Hematopoietic multipotent progenitor cell treated with erythropoietin and hydrocortisone succinate and interleukin-3 and kit ligand, for 4 days (in vitro differentiated cells): ENCODE measurements around the gene PIP5K1A.
"Not testable (repeated sequence)": the region's sequence is repeated elsewhere in the genome, so short reads cannot be mapped to it uniquely, and the experiment has no call there.

Experiments
- DNase-seq: peaks from one replicate; pipeline ENCODE4 v3.0.0-alpha.2; 2015

PIP5K1A gene

DNA sequence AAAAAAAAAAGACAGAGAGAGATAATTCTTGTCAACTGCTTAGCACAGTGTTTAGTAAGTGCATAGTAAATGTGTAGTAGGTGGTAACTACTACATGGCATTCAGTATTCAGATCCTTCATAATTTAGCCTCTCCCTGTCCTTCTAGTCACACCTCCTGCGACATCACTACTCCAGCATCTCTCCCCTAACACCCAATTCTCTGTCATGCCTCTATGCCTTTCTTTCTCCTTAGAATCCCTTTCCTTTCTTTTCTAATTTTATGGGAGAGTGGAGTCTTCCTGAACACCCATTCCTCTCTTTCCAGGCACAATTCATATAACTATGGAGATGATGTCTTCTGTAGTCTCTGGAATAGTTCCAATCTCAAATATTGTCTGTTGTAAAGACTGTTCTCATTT, 4.5 kb upstream of the PIP5K1A start:
- DNase-seq = no peak

DNA sequence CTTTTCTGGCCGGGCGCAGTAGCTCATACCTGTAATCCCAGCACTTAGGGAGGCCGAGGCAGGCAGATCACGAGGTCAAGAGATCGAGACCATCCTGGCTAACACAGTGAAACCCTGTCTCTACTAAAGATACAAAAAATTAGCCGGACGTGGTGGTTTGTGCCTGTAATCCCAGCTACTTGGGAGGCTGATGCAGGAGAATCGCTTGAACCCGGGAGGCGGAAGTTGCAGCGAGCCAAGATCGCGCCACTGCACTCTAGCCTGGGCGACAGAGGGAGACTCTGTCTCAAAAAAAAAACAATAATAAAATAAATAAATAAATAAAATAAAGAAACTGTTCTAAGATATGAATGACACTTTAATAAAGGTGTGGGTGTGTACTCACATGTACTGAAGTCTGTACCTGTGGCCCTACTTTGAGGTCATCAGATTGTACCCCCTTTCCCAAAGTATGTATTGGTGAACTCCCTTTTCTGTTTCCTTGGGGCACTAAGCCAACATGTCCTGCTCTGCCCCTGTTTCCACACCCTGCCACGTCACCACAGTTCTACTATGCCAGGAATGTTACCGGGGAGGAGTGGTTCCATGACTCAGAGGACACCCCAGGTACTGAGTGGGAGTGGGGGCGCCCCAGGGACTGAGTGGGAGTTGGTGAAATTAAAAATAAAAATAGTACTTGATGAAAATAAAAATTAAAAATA, 3.3 kb upstream of the PIP5K1A start:
- DNase-seq = peak; percentile 15

DNA sequence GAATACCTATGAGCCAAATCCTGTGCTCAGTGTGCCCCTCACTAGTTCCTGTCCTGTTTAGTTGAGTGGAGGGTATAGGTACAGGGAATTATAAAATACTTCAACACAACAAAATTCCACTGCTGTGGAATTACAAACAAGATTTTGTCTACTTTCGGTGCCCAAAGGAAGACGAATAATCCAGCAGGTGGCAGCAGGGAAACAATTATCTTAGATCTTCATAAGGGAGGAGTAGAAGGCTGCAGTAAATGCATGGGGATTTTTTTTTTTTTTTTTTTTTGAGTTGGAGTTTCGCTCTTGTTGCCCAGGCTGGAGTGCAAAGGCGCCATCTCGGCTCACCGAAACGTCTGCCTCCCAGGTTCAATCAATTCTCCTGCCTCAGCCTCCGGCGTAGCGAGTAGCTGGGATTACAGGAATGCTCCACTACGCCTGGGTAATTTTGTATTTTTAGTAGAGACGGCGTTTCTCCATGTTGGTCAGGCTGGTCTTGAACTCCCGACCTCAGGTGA, 2.0 kb upstream of the PIP5K1A start:
- DNase-seq = peak; percentile 92

DNA sequence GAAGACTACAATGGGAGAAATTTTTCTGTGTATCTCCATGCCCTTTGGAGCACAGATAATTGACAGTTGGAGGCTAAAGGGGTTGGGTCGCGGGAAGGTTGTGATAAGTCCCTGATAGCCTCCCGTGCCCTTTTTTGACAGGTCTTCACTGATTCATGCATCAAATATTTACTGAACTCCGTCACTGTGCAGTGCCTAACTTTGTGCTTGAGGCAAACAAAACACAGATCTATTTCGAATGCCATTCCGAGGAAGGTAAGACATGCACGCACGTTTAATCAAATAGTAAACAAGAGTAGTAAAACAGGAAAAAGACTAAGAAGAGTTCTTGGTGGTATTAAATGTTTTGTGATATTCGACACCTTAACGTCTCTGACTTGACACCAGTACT, 494 bp upstream of the PIP5K1A start:
- DNase-seq = peak; percentile 41

DNA sequence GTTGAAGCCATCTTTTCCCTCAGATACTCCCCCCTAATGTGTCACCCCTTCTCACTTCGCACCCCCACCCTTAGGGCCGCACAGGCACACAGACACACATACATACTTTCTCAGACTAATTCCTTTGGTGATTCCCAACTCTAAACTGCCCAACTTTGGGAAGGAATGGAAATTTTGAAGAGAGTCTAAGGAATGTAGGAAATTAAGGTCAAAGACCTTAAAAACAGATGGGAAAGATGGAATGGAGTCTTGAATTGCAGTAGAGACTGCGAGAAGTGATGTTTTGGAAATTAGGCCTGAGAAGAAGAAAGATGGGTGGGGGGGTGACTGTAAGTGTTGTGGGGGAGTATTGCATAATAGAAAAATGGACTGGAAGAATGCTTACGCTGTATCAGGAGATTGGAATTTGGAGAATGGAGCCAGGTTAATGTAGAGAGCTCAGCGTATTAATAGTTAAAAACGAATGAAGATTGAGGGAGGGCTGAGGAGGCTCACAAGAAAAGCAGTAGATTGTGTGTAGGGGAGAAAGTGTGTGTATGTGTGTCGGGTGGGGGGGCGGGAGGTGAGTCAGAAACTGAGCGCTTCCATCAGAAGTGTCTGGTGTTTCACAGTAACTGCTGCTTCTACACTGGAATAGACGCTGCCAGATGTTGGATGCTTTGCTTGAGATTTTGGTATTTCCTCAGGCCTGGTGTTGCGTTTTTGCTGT, 1.7 kb downstream of the PIP5K1A start:
- DNase-seq = peak; percentile 22

DNA sequence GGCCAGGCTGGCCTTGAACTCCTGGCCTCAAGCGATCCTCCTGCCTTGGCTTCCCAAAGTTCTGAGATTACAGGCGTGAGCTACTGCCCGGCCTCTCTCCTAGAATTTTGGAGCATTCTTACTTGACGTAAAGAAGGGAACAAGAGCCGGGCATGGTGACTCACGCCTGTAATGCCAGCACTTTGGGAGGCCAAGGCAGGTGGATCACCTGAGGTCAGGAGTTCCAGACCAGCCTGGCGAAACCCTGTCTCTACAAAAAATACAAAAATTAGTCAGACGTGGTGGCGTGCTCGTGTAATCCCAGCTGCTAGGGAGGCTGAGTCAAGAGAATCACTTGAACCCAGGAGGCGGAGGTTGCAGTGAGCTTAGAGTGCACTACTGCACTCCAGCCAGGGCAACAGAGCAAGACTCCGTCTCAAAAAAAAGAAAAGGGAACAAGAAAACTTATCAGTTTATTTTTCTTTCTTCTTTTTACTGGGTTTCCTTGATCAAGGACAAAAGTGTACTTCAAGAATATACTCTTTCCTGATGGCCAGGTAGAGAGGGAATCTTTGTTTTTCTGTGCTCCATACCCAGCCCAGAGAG, 7.1 kb downstream of the PIP5K1A start:
- not testable (repeated sequence) for DNase-seq

DNA sequence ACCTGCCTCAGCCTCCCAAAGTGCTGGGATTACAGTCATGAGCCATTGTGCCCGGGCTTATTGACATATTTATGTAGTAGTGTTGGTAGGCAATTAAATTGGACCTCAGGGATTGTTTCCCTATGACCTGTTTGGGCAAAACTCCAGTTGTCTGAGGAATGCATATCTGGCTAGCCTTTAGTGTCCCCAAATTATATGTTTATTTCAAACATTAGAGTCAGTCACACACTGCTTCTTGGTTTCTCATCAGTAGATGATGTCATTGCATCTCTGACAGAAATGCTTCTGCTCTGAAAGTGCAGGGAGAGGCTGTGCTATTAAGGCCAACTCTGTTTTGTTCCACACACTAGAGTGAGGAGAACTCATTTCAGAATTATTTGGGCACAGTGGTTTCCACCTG, 12.5 kb downstream of the PIP5K1A start:
- no peak for DNase-seq

DNA sequence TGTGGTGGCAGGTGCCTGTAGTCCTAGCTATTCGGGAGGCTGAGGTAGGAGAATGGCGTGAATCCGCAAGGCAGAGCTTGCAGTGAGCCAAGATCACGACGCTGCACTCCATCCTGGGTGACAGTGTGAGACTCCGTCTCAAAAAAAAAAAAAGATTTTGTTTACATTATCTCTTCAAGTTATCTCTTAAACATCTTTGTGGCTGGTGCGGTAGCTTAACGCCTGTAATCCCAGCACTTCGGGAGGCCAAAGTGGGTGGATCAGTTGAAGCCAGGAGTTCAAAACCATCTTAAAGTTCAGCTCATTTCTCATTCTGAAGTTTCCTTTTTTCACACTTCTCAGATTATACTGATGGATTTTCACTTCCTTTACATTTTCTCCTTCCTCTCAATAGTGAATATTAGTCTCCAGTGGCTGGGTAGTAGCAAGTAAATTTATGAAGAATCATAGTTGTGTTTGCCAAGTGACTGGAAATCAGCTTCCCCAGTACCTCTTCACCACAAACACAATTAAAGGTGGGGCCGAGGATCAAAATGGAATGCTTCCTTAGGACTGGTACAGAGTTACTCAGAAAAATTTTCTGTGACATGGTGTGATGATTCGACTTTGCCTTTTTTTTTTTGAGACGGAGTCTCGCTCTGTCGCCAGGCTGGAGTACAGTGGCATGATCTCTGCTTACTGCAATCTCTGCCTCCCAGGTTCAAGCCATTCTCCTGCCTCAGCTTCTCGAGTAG, 13.8 kb downstream of the PIP5K1A start:
- peak; percentile 20 for DNase-seq

DNA sequence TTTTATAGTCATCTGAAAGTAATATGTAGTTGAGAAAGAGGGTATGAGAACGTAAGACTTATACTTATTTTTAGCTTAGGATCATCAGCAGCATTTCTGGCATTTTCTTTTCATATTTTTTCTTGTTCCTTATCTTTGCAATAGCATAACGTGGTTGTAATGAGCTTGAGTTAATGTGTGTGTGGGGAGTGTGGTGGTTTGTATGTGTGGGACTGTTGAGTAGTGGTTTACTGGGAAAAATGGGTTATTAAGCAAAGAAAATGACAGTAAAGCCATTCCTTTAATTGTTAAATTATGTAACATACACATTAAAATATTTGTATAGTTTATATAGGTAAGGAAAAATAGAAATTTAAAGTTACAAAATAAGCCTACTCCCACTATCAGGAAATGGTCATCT, 15.2 kb downstream of the PIP5K1A start:
- peak; percentile 35 for DNase-seq

DNA sequence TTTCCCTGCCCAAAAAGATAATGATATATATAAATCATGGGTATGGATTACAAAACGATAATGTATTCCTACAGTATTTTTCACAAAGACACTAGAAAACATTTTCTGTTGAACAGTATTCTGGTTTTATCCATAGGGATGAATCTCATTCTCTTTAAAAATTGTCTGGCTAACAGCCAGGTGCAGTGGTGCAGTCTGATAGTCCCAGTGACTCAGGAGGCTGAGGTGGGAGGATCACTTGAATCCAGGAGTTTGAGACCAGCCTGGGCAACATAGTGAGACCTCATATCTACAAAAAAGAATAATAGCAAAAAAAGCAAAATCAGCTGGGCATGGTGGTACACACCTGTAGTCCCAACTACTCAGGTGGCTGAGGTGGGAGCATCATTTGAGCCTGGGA, 23.3 kb downstream of the PIP5K1A start:
- no peak for DNase-seq

DNA sequence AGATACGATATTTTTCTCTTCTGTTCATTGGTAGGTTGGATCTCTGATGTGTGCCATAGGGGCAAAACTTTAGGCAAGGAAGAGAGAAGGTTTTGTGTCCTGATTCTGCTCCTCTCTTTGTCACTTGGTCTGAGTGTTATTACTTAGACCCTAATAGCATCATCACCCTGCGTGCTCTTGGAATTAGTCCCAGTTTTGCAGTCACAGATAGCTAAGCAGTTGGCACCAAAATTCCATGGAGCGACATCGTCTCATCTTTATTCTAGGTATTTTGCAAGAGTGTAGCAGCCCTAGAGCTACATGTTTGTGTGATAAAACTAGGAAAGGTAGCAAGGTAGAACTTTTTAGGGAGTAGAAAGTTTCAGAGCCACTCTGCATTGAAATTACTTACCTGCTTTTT, 23.8 kb downstream of the PIP5K1A start:
- DNase-seq = no peak

DNA sequence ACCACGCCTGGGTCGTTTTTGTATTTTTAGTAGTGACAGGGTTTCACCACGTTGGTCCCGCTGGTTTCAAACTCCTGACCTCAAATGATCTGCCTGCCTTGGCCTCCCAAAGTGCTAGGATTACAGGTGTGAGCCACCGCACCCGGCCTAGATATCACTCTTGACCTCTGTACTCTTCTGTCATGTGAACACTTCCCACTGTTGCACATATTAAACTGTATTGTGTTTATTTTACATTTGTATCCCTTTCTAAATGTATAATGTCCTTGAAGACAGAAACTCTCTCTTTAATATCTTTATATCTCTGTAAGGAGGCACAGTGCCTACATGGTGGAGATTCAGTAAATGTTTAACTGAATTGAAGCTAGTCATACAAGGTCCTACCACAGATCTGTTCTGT, 36.9 kb downstream of the PIP5K1A start:
- no peak for DNase-seq

DNA sequence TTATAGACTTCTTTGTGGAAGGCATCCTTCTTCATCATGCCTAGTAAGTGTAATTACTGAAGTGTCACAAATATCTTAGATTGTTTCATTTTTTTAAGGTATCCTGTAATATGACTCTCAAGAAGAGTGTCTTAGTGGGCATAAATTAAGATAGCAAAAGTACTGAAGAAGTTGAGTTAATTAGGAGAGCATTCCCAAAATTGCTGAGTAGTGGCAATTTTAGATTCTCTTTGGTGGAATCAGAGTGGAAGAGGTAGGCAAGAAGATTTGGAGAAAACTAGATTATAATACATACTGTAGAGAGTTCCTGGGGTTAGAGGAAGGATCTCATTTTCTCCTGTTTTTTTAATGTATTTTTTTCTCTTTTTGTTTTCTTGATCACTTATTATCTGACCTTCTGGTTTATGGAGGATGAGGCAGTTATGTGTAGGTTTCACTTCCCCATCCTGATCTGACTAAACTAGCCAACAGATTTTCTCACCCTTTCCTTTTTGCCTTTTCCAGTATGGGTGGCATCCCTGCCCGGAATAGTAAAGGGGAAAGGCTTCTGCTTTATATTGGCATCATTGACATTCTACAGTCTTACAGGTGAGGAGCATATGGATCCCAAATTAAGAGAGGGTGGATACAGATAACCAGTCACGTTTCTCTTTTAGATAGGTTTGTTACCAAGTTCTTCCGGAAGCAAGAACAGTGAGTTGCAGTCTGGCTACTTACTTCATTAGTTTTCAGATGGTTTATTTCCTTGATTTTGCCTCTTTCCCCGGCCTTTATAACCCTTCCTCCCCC, 39.5 kb downstream of the PIP5K1A start:
- no peak for DNase-seq

DNA sequence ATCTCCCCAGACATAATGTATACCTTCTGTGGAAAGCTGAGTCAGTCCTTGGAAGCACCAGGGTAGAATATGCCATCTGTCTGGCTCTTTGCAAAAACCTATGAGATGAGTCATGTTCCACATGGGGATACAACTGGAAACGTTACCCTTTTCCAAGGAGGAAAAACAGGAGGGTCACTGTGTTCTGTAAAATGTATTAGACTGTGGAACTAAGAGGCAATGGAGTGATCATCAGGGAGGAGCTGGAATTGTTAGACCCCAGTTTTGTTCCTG, 40.1 kb downstream of the PIP5K1A start:
- no peak for DNase-seq

DNA sequence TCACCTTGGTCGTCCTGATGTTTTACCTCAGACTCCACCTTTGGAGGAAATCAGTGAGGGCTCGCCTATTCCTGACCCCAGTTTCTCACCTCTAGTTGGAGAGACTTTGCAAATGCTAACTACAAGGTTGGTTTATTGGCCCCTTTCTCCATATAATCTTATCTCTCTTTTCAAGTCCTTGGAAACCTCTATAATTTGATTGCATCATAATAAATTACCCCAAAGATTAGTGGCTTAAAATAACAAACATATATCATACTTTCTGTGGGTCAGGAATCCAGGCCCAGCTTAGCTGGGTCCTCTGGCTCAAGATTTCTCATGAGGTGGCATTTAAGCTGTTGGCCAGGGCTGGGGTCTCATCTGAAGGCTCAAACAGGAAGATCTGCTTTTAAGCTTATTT, 44.1 kb downstream of the PIP5K1A start:
- DNase-seq = no peak

DNA sequence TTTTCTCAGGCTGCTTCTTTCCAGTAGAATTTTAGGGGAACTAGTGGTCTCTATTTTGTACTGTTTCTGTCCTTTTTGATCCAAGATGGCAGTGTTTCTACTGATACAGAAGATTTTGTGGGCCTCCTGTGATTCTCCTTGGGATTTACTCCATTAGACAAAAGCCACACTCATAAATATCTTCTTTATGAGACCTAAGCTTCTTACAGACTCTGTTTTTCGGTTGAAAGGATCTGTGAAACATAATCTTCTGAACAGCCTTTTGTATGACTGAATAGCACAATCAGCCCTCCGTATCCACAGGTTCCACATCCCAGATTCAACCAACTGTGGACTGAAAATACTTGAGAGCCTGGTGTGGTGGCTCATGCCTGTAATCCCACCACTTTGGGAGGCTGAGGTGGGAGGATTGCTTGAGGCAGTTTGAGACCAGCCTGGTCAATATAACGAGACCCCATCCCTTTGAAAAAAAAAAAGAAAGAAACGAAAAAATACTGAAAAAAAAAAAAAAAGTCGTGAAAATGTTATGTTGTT, 45.4 kb downstream of the PIP5K1A start:
- DNase-seq = no peak

DNA sequence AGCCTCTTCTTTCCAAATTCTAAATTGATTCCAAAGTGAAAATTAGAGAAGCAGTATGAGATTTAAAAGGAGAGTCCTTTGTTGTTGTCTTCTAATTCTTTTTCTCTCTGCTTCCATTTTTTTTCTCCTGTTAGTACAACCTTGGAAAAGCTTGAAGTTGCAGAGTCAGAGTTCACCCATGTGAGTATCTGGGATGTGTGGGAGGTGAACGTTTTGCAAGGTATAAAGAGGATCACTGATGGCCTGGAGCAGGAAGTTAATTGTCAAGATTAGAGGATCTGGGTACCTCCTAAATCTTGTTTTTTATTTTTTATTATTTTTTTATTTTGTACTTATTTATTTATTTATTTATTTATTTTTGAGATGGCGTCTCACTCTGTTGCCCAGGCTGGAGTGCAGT, 48.4 kb downstream of the PIP5K1A start:
- DNase-seq = no peak

DNA sequence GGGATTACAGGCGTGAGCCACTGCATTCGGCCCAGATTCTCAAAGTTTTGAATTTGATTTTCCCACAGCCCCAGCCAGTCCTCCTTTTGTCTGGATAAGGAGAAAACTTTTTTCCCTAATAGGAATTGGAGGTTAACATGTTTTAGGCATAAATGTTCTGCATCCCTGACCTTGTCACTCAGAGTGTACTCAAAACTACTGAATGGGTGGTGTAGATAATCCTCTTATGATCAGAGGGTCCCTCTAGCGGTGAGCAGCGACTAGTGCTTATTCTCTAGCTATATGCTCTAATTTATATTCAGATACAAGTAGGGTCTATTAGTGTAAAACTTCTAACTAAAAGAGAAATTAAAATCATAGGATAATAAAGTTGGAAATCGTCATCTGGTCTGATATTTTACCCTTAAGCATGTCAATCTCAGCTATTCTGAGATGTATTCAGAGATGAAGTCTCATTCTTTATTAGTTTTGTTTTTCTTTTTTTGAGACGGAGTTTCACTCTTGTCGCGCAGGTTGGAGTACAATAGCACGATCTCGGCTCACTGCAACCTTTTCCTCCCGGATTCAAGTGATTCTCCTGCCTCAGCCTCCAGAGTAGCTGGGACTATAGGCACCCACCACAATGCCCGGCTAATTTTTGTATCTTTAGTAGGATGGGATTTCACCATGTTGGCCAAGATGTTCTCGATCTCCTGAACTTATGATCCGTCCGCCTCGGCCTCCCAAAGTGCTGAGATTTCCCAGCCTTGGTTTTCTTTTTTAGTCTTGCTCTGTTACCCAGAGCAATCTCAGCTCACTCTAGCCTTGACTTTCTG, 53.5 kb downstream of the PIP5K1A start:
- DNase-seq = peak; percentile 95

DNA sequence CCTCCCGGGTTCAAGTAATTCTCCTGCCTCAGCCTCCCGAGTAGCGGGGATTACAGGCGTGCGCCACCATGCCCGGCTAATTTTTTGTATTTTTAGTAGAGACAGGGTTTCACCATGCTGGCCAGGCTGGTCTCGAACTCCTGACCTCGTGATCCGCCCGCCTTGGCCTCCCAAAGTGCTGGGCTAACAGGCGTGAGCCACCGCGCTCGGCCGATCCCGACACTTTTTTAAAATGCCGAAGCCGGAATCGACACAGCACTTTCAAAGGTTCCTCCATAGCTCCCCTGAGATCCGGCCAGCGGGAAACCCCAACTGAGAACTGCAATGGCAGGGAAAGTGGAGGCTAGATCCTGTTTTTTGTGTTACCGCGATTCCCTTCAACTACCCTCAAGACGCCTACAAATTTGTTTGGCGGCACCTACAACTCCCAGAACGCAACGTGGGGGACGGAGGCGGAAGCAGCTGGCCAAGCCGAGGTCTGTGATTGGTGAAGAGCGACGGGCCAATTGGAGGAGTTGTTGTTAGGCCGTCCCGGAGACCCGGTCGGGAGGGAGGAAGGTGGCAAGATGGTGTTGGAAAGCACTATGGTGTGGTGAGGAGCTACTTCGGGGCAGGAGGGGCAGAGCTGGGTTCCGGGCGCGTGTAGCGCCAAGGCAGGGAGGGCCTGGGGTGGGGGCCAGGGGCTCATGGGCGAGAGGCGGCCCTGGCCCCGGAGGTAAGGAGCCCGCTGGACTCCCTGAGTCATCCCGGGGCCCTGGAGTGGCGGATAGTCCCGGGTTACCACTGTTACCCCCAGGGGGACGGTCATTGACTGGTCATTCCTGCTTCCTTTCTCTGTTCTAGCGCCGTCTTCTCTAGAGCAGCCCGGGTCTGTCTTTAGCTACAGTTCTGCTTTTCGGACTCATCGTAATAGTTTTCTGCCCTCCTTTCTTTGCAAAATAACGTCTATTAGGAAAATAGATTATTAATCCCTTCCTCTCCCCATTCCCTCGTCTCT, 56.2 kb downstream of the PIP5K1A start, which contains the start of gene PSMD4:
Gene PSMD4, plus strand, starts transcription at position 518 of the 997 bp plus-strand sequence. Its CDS starts 49 bp downstream, at position 567.
- DNase-seq = peak; percentile 99

DNA sequence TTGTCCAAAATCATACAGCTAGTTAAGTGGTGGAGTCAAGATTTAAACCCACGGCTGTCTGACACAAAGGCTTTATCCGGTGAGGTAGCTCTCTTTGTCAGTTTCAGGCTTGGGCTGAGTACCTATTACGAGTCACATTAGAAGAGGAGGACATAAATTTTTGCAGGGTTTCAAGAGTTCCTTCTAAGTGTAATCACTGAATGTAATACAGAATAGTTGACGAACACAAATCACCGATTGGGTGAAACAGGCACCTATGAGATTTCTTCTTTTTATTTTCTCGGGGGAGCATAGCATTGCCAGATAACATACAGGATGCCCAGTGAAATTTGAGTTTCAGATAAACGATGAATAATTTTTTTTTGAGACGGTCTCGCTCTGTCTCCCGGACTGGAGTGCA, 57.0 kb downstream of the PIP5K1A start:
- DNase-seq = peak; percentile 15
